HG03469 (cell line): Measurements from ENCODE around the gene SPRR5.

Experiments
- ATAC-seq: cut with Tn5 transposase; IDR thresholded peaks from one replicate; pipeline ENCODE4 v1.9.1; 2021; ENCODE audit warnings: mild to moderate bottlenecking, moderate library complexity, moderate number of reproducible peaks; ENCODE audit not compliant: unreplicated experiment

The SPRR5 gene, protein sequence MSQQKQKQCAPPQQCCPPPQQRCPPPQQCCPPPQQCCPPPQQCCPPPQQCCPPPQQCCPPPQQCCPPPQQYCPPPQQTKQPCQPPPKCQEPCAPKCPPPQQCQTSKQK

GRCh38 chr1:152946651-152947256 lies at the start of gene SPRR5:
SPRR5 (plus strand) TSS chr1:152947206; CDS start chr1:152948555, 1,349 bp downstream.
- no peak for ATAC-seq

DNA sequence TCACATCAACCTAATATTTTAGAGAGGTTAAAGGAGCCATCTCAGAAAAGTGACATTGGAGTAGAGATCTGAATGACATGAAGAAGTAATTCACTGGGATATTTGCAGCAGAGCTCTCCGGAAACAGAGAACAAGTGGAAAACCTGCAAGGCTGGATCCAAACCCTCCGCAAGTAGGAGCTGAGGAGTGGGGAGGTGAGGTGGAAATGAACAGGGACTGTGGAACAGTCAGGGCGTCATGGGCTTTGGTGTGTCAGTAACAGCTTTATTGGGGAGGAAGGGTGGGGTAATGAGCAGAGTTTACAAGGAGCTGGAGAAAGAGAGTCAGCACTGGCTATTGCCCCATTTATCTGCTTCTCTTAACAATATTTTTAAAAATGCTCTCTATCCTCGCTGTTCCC lies 48.0 kb upstream of the SPRR5 start:
- no peak for ATAC-seq

DNA sequence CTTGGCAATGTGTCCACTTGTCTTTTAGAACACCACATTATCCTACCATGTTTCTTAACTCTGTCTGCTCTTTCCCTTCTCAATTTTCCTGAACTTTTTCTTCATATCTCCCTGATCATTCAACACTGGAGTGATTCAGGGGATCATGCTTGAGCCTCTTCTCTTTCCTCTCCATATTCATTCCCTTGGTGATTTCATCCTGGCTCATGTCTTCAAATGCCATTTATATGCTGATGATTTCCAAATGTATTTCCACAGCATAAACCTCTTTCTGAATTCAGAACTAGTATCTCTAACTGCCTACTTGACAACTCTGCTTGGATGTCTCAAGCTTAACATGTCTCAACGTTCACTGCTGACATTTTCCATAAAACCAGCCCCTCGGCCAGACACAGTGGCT lies 47.1 kb upstream of the SPRR5 start:
- no peak for ATAC-seq

GRCh38 chr1:152901631-152902030 lies 45.4 kb upstream of the SPRR5 start:
- no peak for ATAC-seq

GRCh38 chr1:152902636-152903035 lies 44.4 kb upstream of the SPRR5 start:
- ATAC-seq = no peak

DNA sequence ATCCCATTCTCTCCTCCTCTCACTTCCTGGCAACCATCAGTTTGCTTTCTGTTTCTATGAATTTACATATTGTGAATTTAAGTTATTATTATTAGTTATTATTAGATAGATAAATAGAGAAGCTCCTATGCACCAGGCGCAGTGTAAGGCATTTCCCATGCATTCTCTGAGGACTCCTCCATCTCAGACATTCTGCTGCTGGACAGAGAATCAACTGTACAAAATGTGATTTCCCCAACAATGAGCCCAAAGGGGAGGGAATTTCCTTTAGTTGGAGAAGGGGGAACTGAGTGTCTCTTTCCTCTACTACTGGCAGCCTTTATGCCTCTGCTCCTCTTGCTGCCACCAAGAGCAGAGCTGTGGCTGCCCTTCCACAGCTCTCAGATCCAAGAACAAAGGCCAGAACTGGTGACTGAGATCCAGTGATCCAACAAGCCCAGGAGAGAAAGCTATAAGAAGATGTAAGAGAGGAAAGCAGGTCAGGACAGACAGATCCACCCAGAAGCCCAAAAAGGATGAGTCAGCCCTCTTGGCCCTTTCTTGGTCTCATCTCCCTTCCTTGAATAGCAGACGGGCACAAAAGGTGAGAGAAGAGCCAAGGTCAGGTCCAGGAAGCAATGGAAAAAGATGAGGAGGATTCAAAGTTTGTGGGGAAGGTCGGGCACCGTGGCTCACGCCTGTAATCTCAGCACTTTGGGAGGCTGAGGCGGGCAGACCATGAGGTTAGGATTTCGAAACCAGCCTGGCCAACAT lies 42.1 kb upstream of the SPRR5 start:
- no peak for ATAC-seq

DNA sequence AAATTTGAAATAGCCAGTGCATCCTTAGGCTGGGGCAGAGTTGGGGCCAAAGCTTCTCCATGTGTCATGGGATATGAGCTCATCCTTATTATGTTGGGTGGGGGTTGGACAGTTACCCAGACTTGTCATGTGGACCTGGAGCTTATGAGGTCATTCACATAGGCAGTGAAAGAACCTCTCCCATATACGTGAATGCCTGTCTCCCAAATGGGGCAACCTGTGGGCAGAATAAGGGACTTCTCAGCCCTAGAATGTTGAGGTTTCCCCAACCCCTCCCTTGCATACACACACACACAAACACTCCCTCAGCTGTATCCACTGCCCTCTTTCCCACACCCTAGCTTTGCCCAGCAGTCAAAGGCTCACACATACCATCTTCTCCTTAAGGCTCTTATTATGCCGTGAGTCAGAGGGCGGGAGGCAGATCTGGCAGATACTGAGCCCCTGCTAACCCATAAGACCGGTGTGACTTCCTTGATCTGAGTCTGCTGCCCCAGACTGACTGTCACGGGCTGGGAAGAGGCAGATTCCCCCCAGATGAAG lies 40.9 kb upstream of the SPRR5 start:
- no peak for ATAC-seq

DNA sequence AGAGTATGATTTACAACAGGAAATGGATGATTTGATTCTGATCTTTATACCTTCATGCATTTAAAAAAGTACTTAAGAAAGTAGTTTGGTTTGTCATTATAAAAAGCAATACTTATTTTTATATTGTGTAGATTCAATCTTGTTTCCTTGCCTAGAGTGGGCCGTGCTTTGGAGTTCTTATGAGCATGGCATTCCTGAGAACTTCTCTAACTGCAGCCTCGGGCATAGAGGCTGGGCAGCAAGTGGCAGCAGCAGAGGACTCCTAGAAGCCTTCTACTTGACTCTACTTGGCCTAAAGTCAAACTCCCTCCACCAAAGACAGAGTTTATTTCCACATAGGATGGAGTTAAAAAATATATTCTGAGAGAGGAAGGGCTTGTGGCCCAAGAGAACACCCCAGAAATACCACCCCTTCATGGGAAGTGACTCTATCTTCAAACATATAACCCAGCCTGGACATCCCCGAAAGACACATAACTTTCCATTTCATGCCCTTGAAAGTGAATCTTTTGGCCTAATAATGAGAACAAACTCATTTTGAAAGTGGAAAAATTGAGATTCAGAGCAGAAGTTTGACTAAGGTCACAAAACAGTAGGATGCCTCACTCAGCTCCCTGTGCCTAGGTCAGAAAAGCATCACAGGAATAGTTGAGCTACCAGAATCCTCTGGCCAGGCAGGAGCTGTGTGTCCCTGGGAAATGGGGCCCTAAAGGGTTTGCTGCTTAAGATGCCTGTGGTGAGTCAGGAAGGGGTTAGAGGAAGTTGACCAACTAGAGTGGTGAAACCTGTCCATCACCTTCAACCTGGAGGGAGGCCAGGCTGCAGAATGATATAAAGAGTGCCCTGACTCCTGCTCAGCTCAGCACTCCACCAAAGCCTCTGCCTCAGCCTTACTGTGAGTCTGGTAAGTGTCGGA lies 39.1 kb upstream of the SPRR5 start, which contains the start of gene IVL:
Gene IVL, plus strand, starts transcription at position 861 of the 916 bp plus-strand sequence. CDS start 1,252 bp downstream, outside the sequence.
- no peak for ATAC-seq

DNA sequence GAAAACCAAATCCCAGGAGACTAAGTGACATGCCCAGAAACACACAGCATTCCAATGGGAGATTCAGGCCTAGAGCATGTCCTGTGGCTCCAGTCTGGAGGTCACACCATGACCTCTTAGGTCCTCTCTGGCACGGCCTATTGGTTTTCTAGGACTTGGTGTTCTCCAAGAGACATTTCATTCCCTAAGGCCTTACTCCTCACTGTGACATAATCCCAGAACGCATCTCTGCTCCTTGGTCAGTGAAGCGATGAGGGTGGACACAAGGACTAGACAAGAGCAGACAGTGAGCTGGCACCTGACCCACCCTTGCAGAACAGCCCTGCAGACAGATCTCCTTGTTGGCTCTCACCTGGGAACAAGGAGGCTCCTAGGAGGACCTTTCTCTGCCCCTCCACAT lies 37.8 kb upstream of the SPRR5 start:
- ATAC-seq = no peak

DNA sequence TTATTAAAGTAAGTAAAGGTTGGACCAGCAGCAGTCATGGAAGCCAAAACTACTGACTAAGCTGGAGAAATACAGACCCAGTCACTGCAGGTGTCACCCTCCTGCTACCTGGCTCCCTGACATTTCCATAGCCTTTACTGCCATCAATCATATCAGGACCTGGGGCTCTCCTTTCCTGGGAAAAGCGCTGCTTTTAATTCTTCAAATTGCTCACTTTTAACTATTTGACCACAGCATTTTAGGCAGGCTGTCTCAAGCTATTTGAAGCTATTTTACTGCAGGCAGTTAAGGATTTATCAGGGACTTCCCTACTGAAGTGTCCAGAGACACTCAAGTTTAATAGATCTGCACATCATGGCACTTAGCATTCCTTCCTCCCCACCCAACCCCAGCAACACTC lies 34.5 kb upstream of the SPRR5 start:
- no peak for ATAC-seq

DNA sequence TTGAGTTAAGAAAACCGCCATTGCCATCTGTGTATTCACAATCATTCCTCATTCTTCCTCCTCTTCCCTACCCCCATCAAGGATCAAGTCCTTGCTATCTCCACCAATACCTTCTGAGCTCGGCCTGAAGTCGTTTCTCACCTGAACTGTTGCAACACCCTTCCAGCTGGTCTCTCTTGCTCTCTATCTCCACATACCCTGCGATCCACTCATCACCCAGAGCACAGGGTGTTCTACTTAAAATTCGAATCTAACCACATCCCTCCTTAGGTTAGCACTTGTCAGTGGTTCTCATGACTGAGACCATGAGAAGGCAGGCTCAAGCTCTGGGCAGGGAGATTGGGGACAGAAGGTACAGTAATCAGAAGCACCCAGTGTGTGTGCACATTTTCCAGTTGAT lies 34.1 kb upstream of the SPRR5 start:
- no peak for ATAC-seq

- no peak for ATAC-seq
These were observed 29.2 kb upstream of the SPRR5 start for GRCh38 chr1:152917794-152918193.

- no peak for ATAC-seq
These were observed 27.9 kb upstream of the SPRR5 start for GRCh38 chr1:152919071-152919470.

DNA sequence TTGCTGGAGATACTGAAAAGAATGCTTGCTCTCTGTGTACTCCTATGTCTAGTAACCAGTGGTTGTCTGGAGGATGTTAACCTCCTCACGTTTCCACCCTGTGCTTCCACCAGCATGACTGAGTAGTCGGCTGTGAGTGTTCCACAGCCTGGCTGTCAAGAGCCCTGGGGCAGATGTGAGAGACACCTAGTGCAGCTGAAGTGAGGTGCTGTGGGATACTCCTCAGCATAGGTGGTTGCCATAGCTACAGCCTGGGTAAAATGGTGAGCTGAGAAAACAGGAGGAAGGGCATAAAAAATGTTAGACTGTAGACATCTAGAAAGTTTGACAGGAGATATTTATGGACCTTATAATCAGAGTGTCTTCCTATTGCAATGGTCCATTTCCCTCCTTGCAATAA lies 22.8 kb upstream of the SPRR5 start:
- no peak for ATAC-seq

DNA sequence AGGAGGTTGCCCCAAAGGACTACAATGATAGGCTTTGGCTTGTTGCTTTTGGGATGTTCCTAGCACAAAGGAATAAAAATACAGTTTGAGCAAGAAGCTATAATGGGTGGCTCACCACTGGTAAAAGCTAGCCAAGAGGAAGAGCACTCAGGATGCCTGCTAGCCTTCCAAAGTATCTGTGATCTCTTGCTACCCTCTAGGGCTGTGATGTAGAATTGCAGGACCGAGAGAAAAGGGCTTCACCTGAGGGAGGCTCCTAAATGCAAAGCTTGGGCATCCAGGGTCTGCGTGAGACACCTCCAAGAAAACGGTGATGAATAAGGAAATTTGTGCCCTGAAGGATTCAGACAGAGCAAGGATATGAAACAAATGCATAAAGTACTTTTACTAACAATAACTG lies 20.9 kb upstream of the SPRR5 start:
- ATAC-seq = no peak

DNA sequence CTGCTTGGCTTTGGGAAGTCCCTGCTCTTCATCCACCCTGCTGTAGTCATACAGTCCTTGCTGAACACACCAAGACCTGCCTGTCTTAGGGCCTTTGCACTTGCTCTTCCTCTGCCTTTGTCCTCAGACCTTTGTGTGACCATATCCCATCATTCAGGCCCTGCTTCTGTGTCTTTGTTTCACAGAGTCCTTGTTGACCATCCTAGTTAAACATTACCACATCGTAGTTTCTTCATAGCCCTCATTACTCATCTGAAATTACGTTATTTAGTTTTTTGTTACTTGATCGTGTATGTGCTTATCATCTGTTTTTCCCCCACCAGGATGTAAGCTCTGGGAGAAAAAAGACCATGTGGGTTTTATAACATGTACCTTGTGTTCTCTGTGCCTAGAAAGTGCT lies 18.3 kb upstream of the SPRR5 start:
- no peak for ATAC-seq

DNA sequence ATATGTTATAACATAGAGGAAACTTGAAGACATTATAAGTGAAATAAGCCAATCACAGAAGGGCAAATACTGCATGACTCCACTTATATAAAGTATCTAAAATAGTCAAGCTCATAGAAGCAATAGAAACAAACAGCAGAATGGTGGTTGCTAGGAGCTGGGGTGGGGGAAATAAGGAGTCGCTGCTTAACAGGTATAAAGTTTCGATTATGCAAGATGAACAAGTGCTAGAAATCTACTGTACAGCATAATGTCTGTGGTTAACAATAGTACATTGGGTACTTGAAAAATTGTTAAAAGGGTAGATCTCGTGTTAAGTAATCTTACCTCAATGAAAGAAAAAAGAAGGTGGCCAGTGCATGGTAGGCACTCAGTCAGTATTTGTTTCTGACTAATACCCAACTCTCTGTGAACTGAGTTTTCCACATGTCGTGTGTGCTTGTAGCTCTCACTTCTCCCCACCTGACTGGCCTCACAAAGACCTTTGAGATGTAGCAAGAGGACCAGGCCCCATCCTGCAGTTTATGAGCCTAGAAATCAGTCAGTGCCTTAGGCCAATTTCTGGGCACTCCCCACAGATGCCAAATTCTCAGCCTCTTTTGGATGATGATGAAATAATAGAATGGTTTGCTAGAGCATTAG lies 14.7 kb upstream of the SPRR5 start:
- ATAC-seq = no peak

- no peak for ATAC-seq
These were observed 13.8 kb upstream of the SPRR5 start for GRCh38 chr1:152933196-152933595.

- no peak for ATAC-seq
These were observed 6.4 kb upstream of the SPRR5 start for GRCh38 chr1:152940614-152941013.

DNA sequence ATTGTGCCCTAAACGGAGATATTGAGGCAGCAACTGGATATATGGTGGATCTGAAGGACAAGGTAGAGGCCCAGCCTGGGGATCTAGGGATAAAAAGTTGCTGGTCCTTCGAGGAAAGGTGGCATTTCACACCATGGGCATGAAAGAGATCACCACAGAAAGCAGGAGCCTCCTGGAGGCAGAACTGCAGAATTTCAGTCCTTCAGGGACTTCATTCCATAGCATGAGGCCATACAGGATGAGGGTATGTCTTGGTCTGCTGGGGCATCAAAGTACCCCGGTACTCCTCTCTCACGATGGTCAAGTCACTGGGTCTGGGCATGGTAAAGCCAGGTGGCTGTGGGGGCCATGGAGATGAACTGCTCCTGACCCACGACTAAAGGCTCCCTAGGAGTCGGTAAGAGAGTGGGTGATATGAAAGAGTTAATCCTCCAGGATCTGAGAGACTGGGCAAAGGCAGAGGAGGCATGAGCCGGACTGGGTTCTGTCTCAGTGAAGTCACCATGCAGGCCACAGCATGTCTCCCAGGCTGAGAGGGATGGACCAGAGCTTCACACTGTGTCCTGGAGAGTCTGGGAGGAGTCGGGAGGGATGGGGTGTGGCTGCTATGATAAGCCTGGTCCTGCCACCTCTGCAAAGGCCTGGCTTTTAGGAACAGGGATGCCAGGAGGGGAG lies 5.8 kb upstream of the SPRR5 start:
- no peak for ATAC-seq
